Bronchial epithelial cell (primary cell): ENCODE data around the gene LRIF1. TPM values are rescaled to one million over a fixed set of nuclear protein-coding genes. Genes with fewer than 3 reads are reported as not detected.

Experiments
- DNase-seq: peaks from one replicate; pipeline ENCODE4 v3.0.0-alpha.2; 2010; ENCODE audit warnings: low read depth
- FAIRE-seq: peaks from 2 replicates; lab custom pipeline; 2011; peaks lifted over from hg19 to GRCh38; lab: Jason Lieb, UNC
- H3K27me3 ChIP-seq: 2 replicates; pipeline ENCODE4 v1.5.1; 2011; ENCODE audit warnings: low read length; ENCODE audit not compliant: control insufficient read depth, insufficient read depth
- H3K36me3 ChIP-seq: 2 replicates; pipeline ENCODE4 v1.5.1; 2011; ENCODE audit warnings: low read length; ENCODE audit not compliant: control insufficient read depth, insufficient read depth
- H3K4me3 ChIP-seq: 2 replicates; pipeline ENCODE4 v1.5.1; 2011; ENCODE audit warnings: mild to moderate bottlenecking, low read depth, low read length, control low read depth
- total RNA-seq: library from RNA; depleted of rRNA; stranded (reverse); fragments of >200 nt; gene quantifications from 2 replicates; pipeline ENCODE4 v1.2.1, GENCODE V29; 2014
- TF ChIP-seq, protein P1 (sequence below): IDR thresholded peaks from 2 replicates; pipeline ENCODE4 v1.5.1; 2011; ENCODE audit warnings: mild to moderate bottlenecking, moderate library complexity, low read length, control low read depth, inconsistent platforms; ENCODE audit not compliant: insufficient read depth, severe bottlenecking

Gene LRIF1
- total RNA-seq, 1 donor from 2014 or later, result 12.1 TPM

DNA sequence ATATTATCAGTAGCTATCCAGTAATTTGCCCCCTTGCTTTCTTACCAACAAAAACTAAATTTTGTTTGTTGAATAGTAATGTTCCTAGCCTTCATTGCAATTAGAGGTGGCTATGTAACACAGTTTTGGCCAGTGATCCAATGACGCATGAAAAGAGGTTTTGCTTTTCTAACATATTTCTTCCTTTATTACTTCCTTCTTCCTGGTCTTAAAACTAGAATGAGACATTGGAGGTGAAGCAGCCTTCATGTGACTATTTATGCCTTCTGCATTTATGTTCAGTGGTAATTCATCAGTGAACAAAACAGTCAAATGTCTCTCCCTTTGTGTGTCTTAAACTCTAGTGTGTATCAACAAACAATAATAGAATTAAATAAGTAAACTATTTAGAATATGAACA is 35.5 kb downstream of the LRIF1 start:
- Histone ChIP-seq H3K36me3 (no peaks in the 10 kb centered on the region), H3K27me3 (no peaks in the 10 kb centered on the region), H3K4me3 (no peak overlapping the region)
- no peak for FAIRE-seq
- TF ChIP-seq, protein P1, sequence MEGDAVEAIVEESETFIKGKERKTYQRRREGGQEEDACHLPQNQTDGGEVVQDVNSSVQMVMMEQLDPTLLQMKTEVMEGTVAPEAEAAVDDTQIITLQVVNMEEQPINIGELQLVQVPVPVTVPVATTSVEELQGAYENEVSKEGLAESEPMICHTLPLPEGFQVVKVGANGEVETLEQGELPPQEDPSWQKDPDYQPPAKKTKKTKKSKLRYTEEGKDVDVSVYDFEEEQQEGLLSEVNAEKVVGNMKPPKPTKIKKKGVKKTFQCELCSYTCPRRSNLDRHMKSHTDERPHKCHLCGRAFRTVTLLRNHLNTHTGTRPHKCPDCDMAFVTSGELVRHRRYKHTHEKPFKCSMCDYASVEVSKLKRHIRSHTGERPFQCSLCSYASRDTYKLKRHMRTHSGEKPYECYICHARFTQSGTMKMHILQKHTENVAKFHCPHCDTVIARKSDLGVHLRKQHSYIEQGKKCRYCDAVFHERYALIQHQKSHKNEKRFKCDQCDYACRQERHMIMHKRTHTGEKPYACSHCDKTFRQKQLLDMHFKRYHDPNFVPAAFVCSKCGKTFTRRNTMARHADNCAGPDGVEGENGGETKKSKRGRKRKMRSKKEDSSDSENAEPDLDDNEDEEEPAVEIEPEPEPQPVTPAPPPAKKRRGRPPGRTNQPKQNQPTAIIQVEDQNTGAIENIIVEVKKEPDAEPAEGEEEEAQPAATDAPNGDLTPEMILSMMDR, result no peak
- peak; percentile 8 for DNase-seq

DNA sequence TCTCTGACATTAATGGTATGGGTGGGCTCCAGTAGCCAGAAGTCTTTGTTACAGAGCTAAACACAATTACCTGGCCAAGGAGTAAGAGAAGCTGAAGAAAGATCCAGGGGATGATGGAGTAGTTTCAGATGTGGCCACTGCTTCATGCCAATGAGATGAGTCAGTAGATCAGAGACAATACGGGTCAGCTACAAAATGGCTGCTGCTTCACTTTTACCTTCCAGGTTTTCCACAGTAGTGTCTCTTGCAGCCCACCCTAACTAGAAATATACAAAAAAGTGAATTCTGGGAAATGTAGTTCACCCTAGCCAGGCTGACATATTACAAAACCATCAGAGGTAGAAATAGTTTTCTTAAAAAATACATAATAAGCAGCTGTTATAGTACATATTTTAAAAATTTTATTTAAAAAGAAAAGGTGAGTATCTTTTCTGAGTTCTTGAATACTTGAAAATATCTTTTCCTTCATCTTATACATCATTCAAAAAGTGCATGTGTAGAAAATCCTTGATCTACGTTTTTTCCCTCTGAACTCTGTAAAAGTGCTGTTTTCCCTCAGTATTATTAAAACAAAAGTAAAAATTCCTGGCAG is 36.1 kb downstream of the LRIF1 start:
- H3K4me3 ChIP-seq, result no peak overlapping the region
- H3K36me3 ChIP-seq, result no peaks in the 10 kb centered on the region
- TF ChIP-seq, protein P1, result no peak
- FAIRE-seq (no peak), DNase-seq (peak; percentile 40)
- H3K27me3 ChIP-seq, result no peaks in the 10 kb centered on the region

DNA sequence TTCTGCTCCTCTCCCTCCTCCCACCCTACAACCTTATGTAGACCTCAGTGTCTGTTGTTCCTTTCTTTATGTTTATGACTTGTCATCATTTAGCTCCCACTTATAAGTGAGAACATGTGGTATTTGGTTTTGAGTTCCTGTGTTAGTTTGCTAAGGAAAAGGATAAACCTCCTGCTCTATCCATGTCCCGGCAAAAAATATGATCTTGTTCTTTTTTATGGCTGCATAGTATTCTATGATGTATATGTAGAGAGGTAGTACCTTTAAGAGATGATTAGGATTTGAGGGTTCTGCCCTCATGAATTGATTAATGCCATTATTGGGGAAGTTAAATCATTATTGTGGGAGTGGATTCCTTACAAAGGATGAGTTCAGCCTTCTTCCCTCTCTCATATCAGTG is 41.8 kb downstream of the LRIF1 start:
- no peaks in the 10 kb centered on the region for H3K27me3 ChIP-seq
- H3K36me3 ChIP-seq, result no peaks in the 10 kb centered on the region
- FAIRE-seq (no peak), DNase-seq (no peak)
- H3K4me3 ChIP-seq, result no peak overlapping the region
- TF ChIP-seq, protein P1, result no peak

DNA sequence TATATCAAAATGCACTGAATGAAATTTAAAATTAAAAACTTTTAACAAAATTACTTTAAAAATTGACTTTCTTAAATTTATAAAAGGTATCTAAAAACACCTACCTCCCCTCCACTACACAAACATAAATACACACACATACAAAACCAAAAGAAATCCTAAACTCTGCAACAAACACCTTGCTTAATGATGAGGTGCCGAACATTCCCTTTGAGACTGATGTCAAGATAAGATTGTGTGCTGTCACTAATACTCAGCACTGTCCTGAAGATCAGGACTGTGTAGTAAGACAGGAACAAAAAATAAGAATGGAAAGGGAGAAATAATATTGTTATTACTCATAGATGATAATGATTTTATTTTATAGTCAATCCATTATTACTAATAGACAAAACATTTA is 45.7 kb downstream of the LRIF1 start:
- no peak for FAIRE-seq
- no peaks in the 10 kb centered on the region for H3K27me3 ChIP-seq
- H3K4me3 ChIP-seq, result no peak overlapping the region
- no peaks in the 10 kb centered on the region for H3K36me3 ChIP-seq
- no peak for DNase-seq
- TF ChIP-seq, protein P1, result no peak

DNA sequence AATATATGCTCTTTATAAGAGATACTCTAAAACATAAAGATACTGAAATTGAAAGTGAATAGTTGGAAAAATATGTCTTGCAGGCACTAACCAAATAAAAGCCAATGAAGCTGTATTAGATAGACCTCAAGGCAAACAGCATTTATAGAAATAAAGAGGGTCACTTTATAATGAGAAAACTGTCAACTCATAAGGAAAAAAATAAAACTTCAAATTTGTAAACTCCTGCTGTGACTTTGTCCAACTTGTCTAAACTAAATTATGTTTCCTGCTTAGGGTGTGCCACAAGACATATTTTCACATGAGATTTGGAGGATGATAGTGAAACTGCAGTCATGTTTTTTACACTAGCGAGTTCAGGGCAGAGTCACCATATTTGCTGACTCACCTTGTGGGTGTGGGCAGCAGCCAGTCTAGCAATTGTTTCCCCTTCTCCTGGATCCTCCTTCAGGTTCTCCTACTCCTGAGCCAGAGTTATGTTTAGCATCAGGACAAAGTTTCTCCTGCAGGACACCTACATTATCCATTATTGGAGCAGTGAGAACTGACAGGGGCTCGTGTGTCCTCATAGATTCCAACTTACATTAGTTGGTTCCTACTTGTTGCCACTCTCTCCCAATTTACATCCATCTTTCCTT is 46.9 kb downstream of the LRIF1 start:
- Histone ChIP-seq H3K36me3 (no peaks in the 10 kb centered on the region), H3K27me3 (no peaks in the 10 kb centered on the region), H3K4me3 (no peak overlapping the region)
- FAIRE-seq (no peak), DNase-seq (peak; percentile 67)
- TF ChIP-seq, protein P1, result no peak
